ENCODE results near the gene RFX1. TPM values are rescaled to one million over a fixed set of nuclear protein-coding genes. Genes with fewer than 3 reads are reported as not detected.

Gene RFX1
- total RNA-seq, 2 experiments from 2014 or later = 4.4 to 17.4 TPM

- Histone ChIP-seq H3K79me2 (ENCODE audit: insufficient read depth, low read depth, low read length) (no peaks in the 10 kb centered on the region), H3K9me2 (ENCODE audit: insufficient read depth, low read length) (no peaks in the 10 kb centered on the region), H4K20me1 (ENCODE audit: insufficient read depth, low read length) (no peaks in the 10 kb centered on the region), H3K9me3 (ENCODE audit: low read length) (no peaks in the 10 kb centered on the region), H3K4me1 (ENCODE audit: insufficient read depth, low read length, poor library complexity, severe bottlenecking) (peaks cover 47% of the 10 kb centered on the region), H3K4me3 (ENCODE audit: low read depth, low read length, poor library complexity, severe bottlenecking) (no peak overlapping the region), H3K36me3 (ENCODE audit: insufficient read depth, low read length) (peaks cover 37% of the 10 kb centered on the region), H3K4me2 (ENCODE audit: low read length) (no peak overlapping the region), H2AFZ (ENCODE audit: low read length) (no peak overlapping the region), H3K27ac (ENCODE audit: low read depth, low read length, poor library complexity, severe bottlenecking) (no peak overlapping the region)
- ChIA-PET POLR2A (interaction anchor here (0.6 to 0.8 kb wide), 2 partner anchors 22 to 77 kb away, joined by 3 to 5 read pairs; no protein-coding TSS in a partner anchor), CTCF (ENCODE audit: unreplicated experiment) (no interaction called here)
- intact Hi-C loops (cut with micrococcal nuclease; ENCODE audit: unreplicated experiment) = no loop called here
- BruUV-seq (replicated peaks) = no TSS peak
- DNase-seq (ENCODE audit: low spot score) = no peak
- TF ChIP-seq EZH2phosphoT487 (IDR thresholded peaks at IDR 0.05; ENCODE audit: borderline replicate concordance, low read depth, low read length) (no peak), CTCF (conservative IDR thresholded peaks at IDR 0.05; ENCODE audit: low read length) (no peak)
These were observed 28.3 kb downstream of the RFX1 start for GRCh38 chr19:13977803-13978202.

GRCh38 chr19:13976446-13976845 is 29.7 kb downstream of the RFX1 start:
- peaks cover 34% of the 10 kb centered on the region for H3K36me3 ChIP-seq (ENCODE audit: insufficient read depth, low read length)

More at GRCh38 chr19:13976446-13976845, 29.7 kb downstream of the RFX1 start:
- H2AFZ ChIP-seq (ENCODE audit: low read length) = no peak overlapping the region
- TF ChIP-seq CTCF (conservative IDR thresholded peaks at IDR 0.05; ENCODE audit: low read length) = no peak
- no peak for TF ChIP-seq EZH2phosphoT487 (IDR thresholded peaks at IDR 0.05; ENCODE audit: borderline replicate concordance, low read depth, low read length)
- no TSS peak for BruUV-seq (replicated peaks)
- H3K9me2 ChIP-seq (ENCODE audit: insufficient read depth, low read length) = no peaks in the 10 kb centered on the region
- H3K27ac ChIP-seq (ENCODE audit: low read depth, low read length, poor library complexity, severe bottlenecking) = no peak overlapping the region
- intact Hi-C loops (cut with micrococcal nuclease; ENCODE audit: unreplicated experiment) = no loop called here
- no peaks in the 10 kb centered on the region for H4K20me1 ChIP-seq (ENCODE audit: insufficient read depth, low read length)
- no peak overlapping the region for H3K4me3 ChIP-seq (ENCODE audit: low read depth, low read length, poor library complexity, severe bottlenecking)
- POLR2A ChIA-PET = no interaction called here
- H3K9me3 ChIP-seq (ENCODE audit: low read length) = no peaks in the 10 kb centered on the region
- DNase-seq (ENCODE audit: low spot score) = no peak
- H3K4me1 ChIP-seq (ENCODE audit: insufficient read depth, low read length, poor library complexity, severe bottlenecking) = peaks cover 35% of the 10 kb centered on the region
- H3K4me2 ChIP-seq (ENCODE audit: low read length) = no peak overlapping the region
- CTCF ChIA-PET (ENCODE audit: unreplicated experiment) = no interaction called here
- no peaks in the 10 kb centered on the region for H3K79me2 ChIP-seq (ENCODE audit: insufficient read depth, low read depth, low read length)

All from OCI-LY7 (cell line).